Measurements from ENCODE around the gene HIPK2. TPM values are rescaled to one million over a fixed set of nuclear protein-coding genes. Genes with fewer than 3 reads are reported as not detected.

The HIPK2 gene
- polyA plus RNA-seq, 2 donors, result 4.2 to 7.8 TPM

Other genes with a start within 250 kb of the HIPK2 start
- 10 to 100 TPM in 1 of 2 donors, 1 to 10 TPM in 1; 5.9 to 10.7 TPM for gene TBXAS1, start 51.3 kb upstream of the HIPK2 start, polyA plus RNA-seq

All from esophagus (tissue), 2 donors.